ENCODE results near the gene SIL1.

- TF ChIP-seq CTCF (IDR thresholded peaks at IDR 0.05; ENCODE audit: insufficient read depth, low read depth, low read length) (no peak), EZH2 (IDR thresholded peaks at IDR 0.05; ENCODE audit: insufficient read depth, low read length) (no peak)
Observed at GRCh38 chr5:139157556-139157955, 40.6 kb downstream of the SIL1 start.
